Mesodermal cell (in vitro differentiated cells): Measurements from ENCODE around the gene RALGDS.

ENCODE experiments used
- H3K27ac ChIP-seq: 2 replicates; pipeline ENCODE4 v1.7.0; 2013; ENCODE audit warnings: mild to moderate bottlenecking, low read depth, low read length, moderate library complexity; ENCODE audit not compliant: severe bottlenecking
- H3K36me3 ChIP-seq: 2 replicates; pipeline ENCODE4 v1.7.1; 2013; ENCODE audit warnings: mild to moderate bottlenecking, low read length, moderate library complexity; ENCODE audit not compliant: control insufficient read depth, insufficient read depth
- H3K4me1 ChIP-seq: one replicate; pipeline ENCODE4 v1.7.1; 2013; ENCODE audit warnings: mild to moderate bottlenecking, low read length; ENCODE audit not compliant: insufficient read depth, control insufficient read depth, poor library complexity, severe bottlenecking
- H3K4me3 ChIP-seq: 2 replicates; pipeline ENCODE4 v1.7.0; 2013; ENCODE audit warnings: low read length, control low read depth, mild to moderate bottlenecking; ENCODE audit not compliant: insufficient read depth, poor library complexity, severe bottlenecking; ENCODE audit errors: extremely low read depth
- H3K9me3 ChIP-seq: 2 replicates; pipeline ENCODE4 v1.7.1; 2013; ENCODE audit warnings: mild to moderate bottlenecking, low read length, moderate library complexity; ENCODE audit not compliant: control insufficient read depth
- WGBS, 2 experiments: methylation state at CpG; one replicate each; pipeline ENCODE4 v1.1.5; 2013; ENCODE audit warnings: missing lambda C conversion rate in 2 of 2; ENCODE audit not compliant: insufficient coverage in 2 of 2; 5-methylcytosine and 5-hydroxymethylcytosine counted together

The RALGDS gene

GRCh38 chr9:133054194-133054890 lies 66.7 kb downstream of the RALGDS start:
- H3K36me3 ChIP-seq, result peaks cover 90% of the 10 kb centered on the region
- 96 to 98% methylated on average over 11 to 21 of the region's 24 CpGs for WGBS, 2 experiments
- H3K4me3 ChIP-seq, result no peak overlapping the region
- peaks cover 2% of the 10 kb centered on the region for H3K4me1 ChIP-seq
- H3K27ac ChIP-seq, result no peak overlapping the region
- no peaks in the 10 kb centered on the region for H3K9me3 ChIP-seq

- peaks cover 87% of the 10 kb centered on the region for H3K36me3 ChIP-seq
- no peaks in the 10 kb centered on the region for H3K4me1 ChIP-seq
- WGBS, 2 experiments, result 98% methylated on average over 6 of the region's 9 CpGs
- H3K27ac ChIP-seq, result no peak overlapping the region
- H3K4me3 ChIP-seq, result no peak overlapping the region
- no peaks in the 10 kb centered on the region for H3K9me3 ChIP-seq
Observed at GRCh38 chr9:133051966-133052539, 69.0 kb downstream of the RALGDS start.

GRCh38 chr9:133051281-133051900 lies 69.6 kb downstream of the RALGDS start:
- peaks cover 88% of the 10 kb centered on the region for H3K36me3 ChIP-seq

GRCh38 chr9:133050781-133051180 lies 70.3 kb downstream of the RALGDS start:
- no peaks in the 10 kb centered on the region for H3K9me3 ChIP-seq
- no peak overlapping the region for H3K4me3 ChIP-seq
- H3K4me1 ChIP-seq, result no peaks in the 10 kb centered on the region
- H3K27ac ChIP-seq, result no peak overlapping the region
- WGBS, 2 experiments, result 93 to 95% methylated on average over 10 of the region's 10 CpGs
- peaks cover 88% of the 10 kb centered on the region for H3K36me3 ChIP-seq

More at GRCh38 chr9:133051281-133051900, 69.6 kb downstream of the RALGDS start:
- H3K27ac ChIP-seq, result no peak overlapping the region
- 96 to 98% methylated on average over 16 to 19 of the region's 20 CpGs for WGBS, 2 experiments
- H3K4me3 ChIP-seq, result no peak overlapping the region
- no peaks in the 10 kb centered on the region for H3K9me3 ChIP-seq
- H3K4me1 ChIP-seq, result no peaks in the 10 kb centered on the region

- H3K27ac ChIP-seq, result no peak overlapping the region
- no peaks in the 10 kb centered on the region for H3K4me1 ChIP-seq
- H3K4me3 ChIP-seq, result no peak overlapping the region
- H3K9me3 ChIP-seq, result no peaks in the 10 kb centered on the region
- H3K36me3 ChIP-seq, result peaks cover 88% of the 10 kb centered on the region
- WGBS, 2 experiments, result 95 to 96% methylated on average over 6 of the region's 6 CpGs
Observed at GRCh38 chr9:133050142-133050541, 70.9 kb downstream of the RALGDS start.

GRCh38 chr9:133049043-133049442 lies 72.0 kb downstream of the RALGDS start:
- Histone ChIP-seq H3K27ac (no peak overlapping the region), H3K4me3 (no peak overlapping the region), H3K4me1 (no peaks in the 10 kb centered on the region), H3K36me3 (peaks cover 87% of the 10 kb centered on the region), H3K9me3 (no peaks in the 10 kb centered on the region)
- WGBS, 2 experiments, result 98% methylated on average over 9 to 13 of the region's 13 CpGs

GRCh38 chr9:133048595-133048994 lies 72.4 kb downstream of the RALGDS start:
- Histone ChIP-seq H3K9me3 (no peaks in the 10 kb centered on the region), H3K36me3 (peaks cover 86% of the 10 kb centered on the region), H3K4me3 (no peak overlapping the region), H3K4me1 (no peaks in the 10 kb centered on the region), H3K27ac (no peak overlapping the region)
- 89 to 95% methylated on average over 3 to 4 of the region's 5 CpGs for WGBS, 2 experiments
